HTERT RPE-1 (cell line): ENCODE data around the gene CYB5RL.
"Not testable (repeated sequence)": the region's sequence is repeated elsewhere in the genome, so short reads cannot be mapped to it uniquely, and the experiment has no call there.

Source experiments
- in situ Hi-C: fragments of 300-500 bp; cut with MboI; formaldehyde crosslinking; loops from 4 replicates; pipeline ENCODE4 v1.14.3; 2020; ENCODE audit warnings: low sequenced_read_pairs

CYB5RL gene

GRCh38 chr1:54227091-54227602 is 27.3 kb upstream of the CYB5RL start:
- in situ Hi-C loops, result no loop called here

- in situ Hi-C loops, result no loop called here
These were observed 26.2 kb upstream of the CYB5RL start for GRCh38 chr1:54225986-54226559.

- in situ Hi-C loops, result no loop called here
These were observed 25.5 kb upstream of the CYB5RL start for GRCh38 chr1:54225378-54225777.

- in situ Hi-C loops, result no loop called here
These were observed 24.4 kb upstream of the CYB5RL start for GRCh38 chr1:54224233-54224632.

GRCh38 chr1:54223441-54224202 is 23.8 kb upstream of the CYB5RL start:
- in situ Hi-C loops, result no loop called here

- in situ Hi-C loops, result no loop called here
These were observed 22.9 kb upstream of the CYB5RL start for GRCh38 chr1:54222711-54223110.

GRCh38 chr1:54221867-54222484 is 22.1 kb upstream of the CYB5RL start:
- in situ Hi-C loops, result no loop called here

GRCh38 chr1:54221113-54221834 is 21.4 kb upstream of the CYB5RL start:
- in situ Hi-C loops, result no loop called here

GRCh38 chr1:54220004-54220811 is 20.4 kb upstream of the CYB5RL start:
- in situ Hi-C loops, result no loop called here

GRCh38 chr1:54219688-54220003 is 19.8 kb upstream of the CYB5RL start:
- in situ Hi-C loops, result no loop called here

- in situ Hi-C loops, result no loop called here
These were observed 19.3 kb upstream of the CYB5RL start for GRCh38 chr1:54218883-54219687.

GRCh38 chr1:54215523-54215922 is 15.7 kb upstream of the CYB5RL start:
- in situ Hi-C loops, result no loop called here

GRCh38 chr1:54212872-54213271 is 13.0 kb upstream of the CYB5RL start:
- in situ Hi-C loops, result no loop called here

GRCh38 chr1:54207896-54208295 is 8.1 kb upstream of the CYB5RL start:
- in situ Hi-C loops, result not testable (repeated sequence)

GRCh38 chr1:54207287-54207686 is 7.5 kb upstream of the CYB5RL start:
- in situ Hi-C loops, result no loop called here

- in situ Hi-C loops, result no loop called here
These were observed 4.4 kb upstream of the CYB5RL start for GRCh38 chr1:54204199-54204598.

- in situ Hi-C loops, result no loop called here
These were observed 728 bp upstream of the CYB5RL start for GRCh38 chr1:54200519-54200997.

GRCh38 chr1:54199151-54199764 is 572 bp downstream of the CYB5RL start:
- in situ Hi-C loops, result no loop called here

- in situ Hi-C loops, result no loop called here
These were observed 6.4 kb downstream of the CYB5RL start for GRCh38 chr1:54193453-54193852.
